GM12873 (cell line): Measurements from ENCODE around the gene PSD2.

Experiments
- CTCF ChIP-seq: IDR thresholded peaks from 2 replicates; pipeline ENCODE4 v1.5.1; 2012; ENCODE audit warnings: low read depth, mild to moderate bottlenecking, moderate library complexity, low read length, control low read depth; ENCODE audit not compliant: insufficient read depth; ENCODE audit errors: missing control alignments

The PSD2 gene

GRCh38 chr5:139817970-139818369 is 22.4 kb downstream of the PSD2 start:
- TF ChIP-seq CTCF: no peak

GRCh38 chr5:139820130-139820529 is 24.5 kb downstream of the PSD2 start:
- TF ChIP-seq CTCF: no peak

GRCh38 chr5:139820606-139821005 is 25.0 kb downstream of the PSD2 start:
- no peak for TF ChIP-seq CTCF

- TF ChIP-seq CTCF: no peak
These were observed 26.4 kb downstream of the PSD2 start for GRCh38 chr5:139821806-139822552.

GRCh38 chr5:139822553-139823425 is 27.2 kb downstream of the PSD2 start:
- no peak for TF ChIP-seq CTCF

DNA sequence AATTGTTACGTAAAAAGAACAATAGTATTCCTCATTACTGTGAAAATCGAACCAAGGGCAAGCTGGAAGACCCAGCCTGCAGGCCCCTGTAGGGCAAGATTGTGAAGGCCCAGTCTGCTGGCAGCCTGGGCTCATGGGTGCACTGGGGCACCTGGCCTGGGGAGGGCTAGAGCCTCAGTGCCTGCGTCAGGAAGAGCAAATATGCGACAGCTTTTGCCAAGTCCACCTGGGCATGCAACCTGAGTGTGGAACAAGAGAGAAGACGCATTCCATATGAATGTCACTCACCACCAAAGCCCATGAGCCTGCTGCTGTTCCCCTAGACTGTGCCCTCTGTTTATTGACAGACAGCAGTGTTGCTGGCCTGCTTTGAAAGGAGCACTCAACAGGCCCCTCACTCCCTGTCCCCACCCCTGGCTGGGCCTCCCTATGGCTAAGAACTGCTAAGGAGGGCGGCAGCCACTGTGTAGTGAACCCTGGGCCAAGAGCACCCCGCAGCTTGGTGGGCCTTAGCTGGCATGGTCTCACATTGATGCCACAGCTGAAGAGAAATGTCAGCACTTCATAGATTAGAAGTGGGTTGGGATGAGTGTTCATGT is 28.2 kb downstream of the PSD2 start:
- TF ChIP-seq CTCF: no peak

DNA sequence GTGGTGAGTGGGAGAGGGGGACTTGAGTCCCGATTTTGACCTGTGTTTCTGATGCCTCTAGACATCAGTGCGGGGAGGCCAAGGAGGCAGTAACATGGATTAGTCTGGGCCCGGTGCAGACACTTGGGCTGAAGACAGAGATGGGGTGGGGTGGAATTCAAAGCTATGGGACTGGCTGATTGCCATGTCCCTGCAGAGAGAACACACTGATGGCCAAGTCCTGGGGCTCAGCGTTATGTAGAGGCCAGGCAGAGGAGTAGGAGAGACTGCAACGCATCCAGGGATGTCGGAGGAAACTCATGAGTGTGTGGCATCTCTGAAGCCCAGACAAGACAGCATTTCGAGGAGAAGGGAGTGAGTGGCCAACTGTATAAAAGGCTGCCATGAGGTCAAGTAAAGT is 30.1 kb downstream of the PSD2 start:
- no peak for TF ChIP-seq CTCF
